NCI-H187 treated with DMSO at 0.1 percent for 48 hours (cell line): ENCODE results near the gene C11orf71.

ENCODE experiments used
- DNase-seq: peaks from one replicate; lab custom pipeline; 2025; lab: John Stamatoyannopoulos, UW

The C11orf71 gene

DNA sequence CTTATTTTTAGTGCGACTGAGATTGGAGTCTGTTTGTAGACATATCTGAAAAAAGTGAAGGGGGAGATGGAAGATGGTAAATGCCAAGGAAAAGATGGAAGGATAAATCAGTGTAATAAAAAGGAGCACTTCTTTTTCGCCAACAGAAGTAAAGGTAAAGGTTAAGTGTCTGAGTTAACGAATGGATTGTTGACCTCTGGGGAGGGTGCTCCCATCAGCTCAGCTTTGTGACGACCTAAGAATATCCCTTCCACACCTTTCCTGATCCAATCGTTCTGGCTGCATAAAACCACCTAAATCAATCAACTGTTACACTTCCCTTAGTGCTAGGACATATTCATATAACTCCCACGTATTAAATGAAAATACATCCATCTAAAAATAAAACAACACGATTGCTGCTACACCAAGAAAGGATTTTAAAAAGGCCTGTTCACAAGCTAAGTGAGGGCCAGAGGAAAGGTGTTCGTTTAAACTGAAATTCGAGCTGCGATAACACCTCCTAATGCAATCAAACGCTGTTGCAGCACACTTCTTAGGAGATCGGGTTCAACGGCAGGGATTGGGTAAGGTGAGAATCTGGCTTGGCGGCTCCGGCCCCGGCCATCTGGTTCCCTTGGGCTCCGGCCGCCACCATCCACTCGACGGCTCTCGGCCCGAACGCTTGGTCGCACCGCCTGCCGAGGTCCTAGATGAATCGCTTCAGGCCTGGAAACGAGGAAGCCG is 658 bp downstream of the C11orf71 start:
- no peak for DNase-seq

DNA sequence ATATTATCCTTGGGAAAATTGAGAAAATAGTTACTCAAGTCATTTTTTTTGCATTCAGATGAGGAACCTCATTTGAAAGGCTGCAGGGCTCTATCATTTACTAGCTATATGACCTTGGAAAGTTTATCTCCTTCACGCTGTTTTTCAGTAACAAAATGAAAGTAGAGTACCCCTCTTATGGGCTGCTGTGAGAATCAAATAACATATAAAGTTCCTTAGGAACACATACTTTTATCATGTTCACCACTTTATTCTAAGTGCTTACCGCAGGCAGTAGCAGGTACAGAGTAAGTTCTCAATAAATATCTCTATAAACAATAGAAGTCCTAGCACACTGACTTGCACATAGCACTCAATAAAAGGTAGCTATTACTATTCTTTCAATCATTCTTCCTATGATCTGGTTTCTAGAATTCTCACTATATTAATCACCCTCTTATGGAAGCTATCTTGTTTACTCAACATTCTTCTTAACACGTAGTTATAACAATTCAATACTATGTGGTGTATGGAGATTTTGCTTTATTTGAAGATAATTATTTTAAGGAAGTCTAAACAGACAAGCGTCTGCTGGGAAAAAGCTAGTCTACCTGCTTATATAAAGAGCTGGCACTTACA is 1.9 kb downstream of the C11orf71 start:
- DNase-seq = no peak

DNA sequence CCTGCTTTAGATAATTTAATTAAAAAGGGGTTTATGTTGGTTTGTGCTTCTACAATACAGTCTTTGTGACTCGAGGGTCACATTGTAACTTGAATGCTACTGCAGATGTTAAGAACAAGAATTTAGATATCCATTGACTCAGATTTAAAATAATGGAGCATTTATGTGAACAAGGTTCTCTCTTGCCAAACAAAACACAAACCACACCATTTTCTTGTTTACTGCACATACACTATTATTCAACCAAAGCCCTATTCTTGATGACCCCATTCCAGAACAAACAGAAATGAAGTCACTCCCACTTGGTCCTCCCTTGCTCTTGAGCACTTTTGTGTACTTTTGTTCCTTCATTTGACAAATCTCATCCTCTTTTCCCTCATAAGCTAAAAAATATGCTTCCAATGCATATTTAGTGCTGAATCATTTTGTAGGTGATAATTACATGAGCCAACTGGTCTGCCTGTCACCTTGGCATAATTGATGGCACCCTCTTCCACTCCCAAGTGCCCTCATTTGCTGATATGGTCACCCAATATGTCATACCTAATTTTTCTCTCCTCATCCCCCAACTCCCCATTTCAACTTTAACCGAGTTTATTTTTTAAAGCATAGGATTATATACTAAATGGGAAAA is 2.8 kb downstream of the C11orf71 start:
- no peak for DNase-seq

DNA sequence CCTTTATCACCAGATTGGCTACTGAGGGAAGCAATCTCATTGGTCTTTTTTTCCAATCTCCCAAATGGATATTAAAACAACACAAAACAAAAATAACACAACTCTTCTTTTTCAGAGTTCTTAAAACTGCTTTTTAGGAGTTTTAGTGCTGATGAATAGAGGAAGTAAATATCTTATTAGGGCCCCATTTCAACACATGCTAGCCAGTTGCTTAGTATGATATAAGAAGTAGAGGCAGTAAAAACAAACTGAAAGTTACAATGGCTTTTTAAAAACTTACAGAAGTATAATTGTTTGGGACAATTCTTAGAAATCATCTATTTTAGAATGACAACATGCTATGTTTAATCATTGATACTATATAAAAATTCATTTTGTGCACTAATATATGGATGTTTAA is 3.4 kb downstream of the C11orf71 start:
- no peak for DNase-seq

DNA sequence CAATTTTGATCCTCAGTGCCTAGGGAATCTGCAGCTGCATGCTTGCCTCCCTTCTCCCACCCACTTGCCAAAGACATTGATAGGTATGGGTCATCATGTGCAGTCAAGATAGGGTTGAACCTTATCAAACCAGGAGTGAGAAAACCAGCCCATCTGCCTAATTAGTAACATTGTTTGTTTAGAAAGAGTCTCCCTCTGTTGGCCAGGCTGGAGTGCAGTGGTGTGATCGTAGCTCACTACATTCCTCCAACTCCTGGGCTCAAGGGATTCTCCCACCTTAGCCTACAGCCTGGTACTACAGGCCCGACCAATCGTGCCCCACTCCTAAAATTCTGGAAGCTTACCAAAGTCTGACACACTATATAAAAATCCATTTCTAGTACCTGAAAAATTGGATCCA is 4.6 kb downstream of the C11orf71 start:
- DNase-seq = no peak

DNA sequence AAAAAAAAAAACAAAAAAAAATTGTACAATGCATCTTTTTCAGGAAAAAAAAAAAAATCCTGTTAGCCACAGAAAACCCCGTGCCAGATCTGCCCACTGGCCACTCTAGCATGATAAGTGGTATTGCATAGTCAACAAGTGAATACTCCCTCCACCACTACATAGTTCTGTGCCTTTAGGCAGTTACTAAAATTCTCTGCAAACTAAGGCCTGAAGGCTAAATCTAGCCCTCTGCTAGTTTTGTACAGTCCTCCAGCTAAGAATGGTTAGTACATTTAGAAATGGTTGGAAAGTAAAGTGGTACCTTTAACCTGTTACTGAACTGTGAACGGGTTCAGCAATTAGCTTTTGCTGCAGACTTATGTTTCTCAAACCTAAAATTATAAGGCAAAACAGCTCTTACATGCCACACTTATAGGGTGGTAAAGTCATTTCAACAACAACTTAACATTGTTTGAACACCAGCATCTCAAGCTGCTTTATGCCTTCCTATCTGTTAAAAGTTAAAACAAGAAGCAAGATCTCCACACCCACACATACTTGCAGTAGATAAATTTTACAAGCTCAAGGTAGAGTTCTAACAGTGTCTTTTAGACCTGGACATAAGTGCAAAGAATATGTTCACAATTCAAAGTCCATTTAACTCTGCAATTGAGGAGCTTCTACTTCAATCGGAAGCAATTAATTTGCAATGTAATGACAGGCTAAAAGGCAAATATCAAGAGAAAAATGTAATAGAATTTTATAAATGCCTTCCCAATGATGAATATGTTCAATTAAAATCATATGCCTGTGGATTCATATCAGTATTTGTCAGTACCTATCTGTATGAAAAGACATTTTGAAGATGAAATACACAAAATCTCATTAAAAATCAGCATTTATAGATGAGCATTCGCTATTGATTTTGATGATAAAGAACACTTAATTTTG is 7.3 kb downstream of the C11orf71 start:
- no peak for DNase-seq

DNA sequence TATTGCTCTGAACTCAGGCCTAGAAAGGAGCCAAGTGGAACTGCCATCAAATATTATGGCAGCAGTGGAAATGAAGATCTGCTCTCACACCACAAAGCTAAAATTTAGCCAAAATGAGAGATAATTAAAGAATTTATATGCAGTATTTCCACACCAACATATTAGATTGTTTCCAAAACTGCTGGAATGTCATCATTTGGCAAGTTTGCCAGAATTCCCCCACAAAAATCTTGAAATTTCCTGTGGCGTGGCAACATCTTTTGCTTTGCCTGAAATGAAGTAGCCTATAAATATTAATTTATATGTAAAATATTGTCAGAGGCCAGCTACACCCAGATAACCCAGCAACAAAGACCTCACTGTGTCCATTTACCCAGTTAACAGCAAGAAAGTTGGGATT is 13.8 kb downstream of the C11orf71 start:
- DNase-seq = no peak

DNA sequence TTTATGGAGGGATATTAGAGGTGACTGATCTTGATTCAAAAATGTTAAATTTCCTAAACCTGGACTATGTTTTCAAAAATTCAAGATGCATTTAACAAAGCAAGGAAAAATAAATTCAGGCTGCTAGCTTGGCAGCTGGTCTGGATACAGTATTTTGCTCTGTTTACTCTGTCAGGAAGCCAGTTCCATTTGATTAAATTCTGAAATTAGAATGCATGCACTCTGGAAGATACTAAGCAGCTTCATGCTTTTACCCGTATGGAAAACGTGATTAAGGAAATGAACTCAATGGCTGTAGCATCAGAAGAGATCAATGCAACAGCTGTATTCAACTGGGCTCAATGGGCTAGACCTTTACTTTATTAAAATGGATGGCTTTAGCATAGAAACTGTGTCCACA is 14.2 kb downstream of the C11orf71 start:
- no peak for DNase-seq

DNA sequence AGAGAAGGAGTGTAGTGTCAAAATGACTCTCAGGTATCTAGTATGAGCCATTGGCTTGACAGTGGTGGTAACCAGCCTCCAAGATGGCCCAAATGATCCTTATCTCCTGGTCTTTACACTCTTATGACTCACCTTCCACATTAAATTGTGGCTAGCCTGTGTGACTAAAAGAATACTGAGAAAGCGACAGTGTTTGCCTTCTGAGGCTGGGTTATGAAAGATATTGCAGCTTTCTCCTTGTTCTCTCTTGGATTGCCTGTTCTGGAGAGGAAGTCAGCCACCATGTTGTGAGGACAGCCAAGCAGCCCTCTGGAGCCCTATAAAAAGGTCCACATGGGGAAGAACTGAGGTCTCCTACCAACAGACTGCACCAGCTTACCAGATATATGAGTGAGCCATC is 15.8 kb downstream of the C11orf71 start:
- no peak for DNase-seq

DNA sequence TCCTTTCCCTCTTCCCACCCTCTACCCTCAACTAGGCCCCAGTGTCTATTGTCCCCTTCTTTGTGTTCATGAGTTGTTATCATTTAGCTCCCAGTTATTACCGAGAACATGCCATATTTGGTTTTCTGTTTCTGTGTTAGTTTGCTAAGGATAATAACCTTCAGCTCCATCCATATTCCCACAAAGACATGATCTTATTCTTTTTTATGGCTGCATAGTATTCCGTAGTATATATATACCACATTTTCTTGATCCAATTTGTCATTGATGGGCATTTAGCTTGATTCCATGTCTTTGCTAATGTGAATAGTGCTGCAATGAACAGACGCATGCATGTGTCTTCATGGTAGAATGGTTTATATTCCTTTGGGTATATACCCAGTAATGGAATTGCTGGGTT is 17.8 kb downstream of the C11orf71 start:
- no peak for DNase-seq

DNA sequence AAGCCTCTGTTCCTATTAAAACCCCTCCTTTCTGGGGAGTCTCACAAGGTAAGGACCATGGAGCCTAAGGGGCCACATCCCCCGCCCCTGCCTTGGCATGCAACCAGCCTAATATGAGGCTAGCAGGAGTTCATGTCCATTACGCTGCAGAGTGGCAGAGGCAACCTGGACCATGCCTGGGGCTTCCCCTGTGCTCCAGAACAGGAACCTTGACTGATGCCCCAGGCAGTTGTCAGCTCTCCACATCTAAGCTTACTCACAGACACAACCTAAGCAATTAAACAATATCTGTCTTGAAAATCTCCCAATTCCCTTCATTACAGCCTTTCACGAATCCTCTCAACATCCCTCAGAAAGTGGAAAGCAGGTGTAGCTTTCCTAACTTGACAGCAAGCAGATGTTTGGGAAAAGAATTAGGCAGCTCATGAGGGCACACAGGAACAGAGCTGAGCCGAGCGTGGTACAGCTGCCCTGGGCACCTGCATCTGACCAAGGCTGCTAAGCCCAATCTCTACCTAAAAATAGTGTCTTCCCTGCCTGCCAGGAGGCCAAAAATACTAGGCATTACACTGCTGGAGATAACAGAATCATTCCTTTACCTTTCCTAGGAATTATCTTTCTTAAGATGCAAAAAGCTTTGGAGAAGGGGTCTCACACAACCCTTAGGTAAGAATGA is 20.8 kb downstream of the C11orf71 start:
- no peak for DNase-seq

DNA sequence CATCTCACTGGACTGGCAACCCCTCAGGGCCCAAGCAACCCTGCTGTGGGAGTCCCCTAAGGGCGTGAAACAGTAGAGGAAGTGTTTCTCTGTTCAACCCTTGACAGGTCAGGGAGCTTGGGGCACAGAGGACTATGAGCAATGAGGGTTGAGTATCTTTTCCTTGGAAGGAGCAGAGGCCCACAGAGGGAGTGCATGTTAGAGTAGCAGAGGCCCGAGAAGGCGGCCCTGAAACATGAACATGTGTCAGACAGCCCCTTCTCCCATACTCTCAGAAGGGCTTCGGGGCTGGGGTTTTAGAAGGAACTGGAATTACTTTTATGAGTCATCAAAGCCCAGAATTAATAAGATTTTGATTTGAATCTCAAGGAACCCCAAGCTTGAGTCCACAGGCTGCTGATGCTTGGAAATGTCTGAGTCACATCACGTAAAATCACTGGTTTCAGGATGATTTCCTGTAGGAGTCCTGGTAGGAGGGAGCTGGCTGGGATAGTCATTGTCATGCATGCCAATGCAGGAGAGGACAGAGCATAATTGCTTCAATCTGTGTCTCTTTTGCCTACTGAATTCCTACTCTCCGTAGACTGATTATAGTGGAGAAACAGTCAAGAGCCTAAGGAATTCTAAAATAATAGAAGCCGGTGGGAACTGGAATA is 22.6 kb downstream of the C11orf71 start:
- DNase-seq = no peak

DNA sequence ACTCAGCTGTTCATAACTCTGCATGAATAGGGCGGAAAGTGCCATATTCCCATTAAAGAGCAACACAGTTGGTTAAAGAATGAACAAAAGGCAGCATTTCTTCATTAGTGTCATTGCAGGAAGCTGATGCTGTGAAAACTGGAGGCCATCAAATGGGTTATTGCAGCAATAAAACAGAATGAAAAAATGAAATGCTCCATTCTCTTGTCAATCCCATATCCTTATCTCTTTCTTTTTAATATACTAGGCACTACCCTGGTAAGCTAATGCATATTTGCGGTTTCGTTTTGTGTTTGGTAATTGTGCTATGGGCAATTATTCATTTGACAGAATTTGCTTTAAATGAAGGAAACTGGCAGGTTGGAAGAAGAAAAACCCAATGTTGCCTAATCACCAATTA is 25.3 kb downstream of the C11orf71 start:
- DNase-seq = no peak

DNA sequence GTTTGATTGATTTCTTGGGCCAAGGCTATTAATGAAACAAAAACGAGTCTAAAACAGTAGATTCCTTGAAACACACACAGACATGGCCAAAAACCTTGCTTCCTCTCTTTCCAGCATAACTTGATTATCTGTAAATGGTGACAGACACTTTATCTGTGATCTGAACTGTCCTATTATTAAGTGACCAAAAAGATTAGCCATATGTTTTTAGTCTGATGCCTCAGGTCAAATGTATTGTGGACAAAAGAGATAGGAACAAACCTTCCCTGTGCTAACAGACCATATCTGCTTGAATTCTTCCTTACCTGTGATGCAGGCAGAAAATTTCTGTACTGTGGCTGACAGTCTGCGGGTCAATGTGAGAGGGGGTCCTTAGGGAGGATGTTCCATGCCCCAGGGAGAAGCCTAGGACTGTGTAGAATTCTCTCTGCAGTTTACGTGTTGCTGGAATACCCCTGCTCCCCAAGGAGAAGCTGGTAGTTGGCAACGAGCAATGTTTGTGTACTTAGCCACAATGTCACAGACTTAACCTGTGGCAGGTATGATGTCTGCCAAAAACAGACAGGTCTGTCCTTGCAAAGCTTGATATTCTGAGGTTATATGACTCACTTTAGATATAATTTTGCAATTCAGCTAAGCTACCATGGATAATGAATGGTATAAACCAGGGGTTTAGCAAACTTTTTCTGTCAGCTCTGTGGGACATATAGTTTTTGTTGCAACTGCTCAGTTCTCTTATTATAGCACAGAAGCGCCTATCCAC is 31.2 kb downstream of the C11orf71 start:
- DNase-seq = no peak

DNA sequence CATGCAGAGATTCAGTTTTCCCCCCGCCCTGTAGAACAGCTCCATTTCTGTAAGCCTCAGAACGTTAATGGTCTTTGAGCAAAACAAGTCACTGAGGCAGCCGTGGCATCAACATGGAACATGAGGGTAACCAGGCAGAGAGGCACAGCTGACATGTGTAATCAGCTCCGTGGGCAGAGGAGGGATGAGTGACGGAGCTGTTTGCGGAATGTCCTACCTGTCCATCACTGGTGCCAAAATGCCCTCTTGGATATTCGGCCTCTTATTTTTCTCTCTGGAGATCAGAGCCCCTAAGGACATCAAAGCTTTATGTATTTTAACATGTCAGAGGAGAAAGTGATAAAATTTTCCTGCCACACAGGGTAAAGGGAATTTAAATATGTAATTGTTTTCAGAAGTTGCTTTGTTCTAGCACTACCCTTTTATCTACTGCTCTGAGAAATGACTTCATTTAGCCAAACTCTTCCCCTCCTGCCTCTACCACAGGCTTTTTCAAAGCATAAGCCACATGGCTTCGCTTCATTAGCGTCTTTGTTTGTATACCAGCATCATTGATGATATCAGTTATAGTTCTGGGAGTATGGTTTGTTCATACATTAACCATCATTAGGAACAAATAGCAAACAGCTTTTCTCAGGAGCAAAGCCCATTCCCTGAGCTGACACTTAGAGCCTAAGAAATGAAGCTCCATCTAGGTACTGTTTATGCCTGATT is 32.9 kb downstream of the C11orf71 start:
- DNase-seq = no peak

DNA sequence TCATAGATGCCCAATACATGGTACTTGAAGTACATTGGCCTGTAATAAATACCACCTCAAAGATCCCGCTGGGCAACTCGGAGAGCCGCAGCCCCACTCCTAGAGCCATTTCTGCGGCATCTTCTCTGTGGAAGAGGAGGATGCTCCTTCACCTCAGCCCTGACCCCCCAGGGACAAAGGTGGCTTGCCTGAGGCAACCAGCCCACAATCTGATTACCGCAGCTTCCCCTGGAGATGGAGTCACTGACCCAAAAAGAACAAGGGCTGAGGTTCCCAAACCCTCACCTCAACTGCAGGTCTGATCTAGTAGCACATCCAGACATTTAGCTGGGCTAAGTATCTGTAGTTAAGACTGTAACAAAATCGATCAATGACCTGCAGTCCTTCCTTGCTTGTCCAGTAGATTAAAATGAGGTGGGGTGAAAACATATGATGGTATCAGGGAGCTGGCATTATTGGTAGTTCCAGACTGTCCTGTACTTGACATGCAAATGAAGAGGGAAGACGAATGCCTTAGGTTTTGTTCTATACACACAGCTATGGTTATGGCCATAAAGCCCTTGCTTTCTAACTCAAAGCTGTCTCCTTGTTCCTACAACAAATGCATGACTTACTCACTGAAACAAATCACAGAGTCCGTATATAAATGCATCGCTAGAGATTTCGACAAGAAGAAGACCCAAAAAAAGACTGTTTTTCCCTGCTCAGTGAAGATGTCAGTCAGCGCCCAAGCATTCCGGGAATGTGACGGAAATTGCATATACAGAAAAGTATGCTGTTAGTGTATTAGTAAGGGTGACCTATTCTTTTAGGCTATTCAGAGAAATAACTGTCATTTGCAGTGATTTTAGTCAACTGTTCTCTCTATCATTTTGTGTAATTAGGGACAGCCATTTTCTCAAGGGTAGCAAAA is 33.7 kb downstream of the C11orf71 start:
- DNase-seq = no peak

DNA sequence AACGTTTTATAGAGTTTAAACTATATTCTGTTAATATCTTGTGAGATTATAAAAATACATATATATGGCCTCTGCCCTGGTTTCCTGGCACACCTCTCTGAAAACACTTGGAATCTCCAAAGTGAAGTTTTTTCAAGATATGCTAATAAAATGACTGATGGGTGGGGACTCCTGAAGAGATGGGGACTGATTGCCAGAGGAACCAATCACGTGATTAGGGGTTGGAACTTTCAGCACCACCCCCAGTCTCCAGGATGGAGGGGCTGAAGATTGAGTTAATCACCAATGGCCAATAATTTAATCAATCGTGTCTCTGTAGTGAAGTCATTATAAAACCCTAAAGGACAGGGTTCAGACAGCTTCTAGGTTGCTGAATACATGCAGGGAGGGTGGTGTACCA is 37.4 kb downstream of the C11orf71 start:
- no peak for DNase-seq

DNA sequence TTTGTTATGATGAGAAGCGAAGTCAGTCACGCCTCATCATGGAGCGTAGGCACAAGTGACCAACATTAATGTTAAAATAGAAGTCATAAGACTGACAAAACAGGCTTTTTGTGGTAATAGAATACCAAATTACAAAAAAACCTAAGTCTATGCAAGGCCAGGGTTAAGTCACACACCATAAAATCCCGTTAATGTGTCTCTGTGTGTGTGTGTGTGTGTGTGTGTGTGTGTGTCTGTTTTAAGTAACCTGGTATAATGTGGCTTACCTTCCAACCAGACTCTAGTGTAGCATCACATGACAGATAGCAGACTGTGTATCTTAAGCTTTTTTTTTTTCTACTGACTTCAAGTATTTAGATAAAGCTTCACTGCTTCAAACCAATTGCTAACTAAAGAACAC is 38.0 kb downstream of the C11orf71 start:
- no peak for DNase-seq

DNA sequence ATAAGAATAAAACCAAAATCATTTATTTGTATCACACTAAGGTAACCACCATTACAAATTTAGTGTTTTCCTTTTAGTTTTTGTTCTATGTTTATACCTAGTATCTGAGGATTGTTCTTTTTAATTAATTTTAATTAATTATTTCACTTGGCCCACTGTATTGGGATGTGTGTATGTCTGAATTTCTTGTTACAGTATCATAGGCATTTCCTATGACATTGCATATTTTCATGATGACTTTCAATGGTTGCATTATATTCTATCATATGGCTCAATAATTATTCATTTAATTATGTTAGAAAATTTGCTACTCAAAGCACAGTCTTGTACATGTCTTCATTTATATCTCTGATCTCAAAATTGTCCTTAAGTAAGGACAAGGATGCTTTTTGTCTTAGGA is 41.0 kb downstream of the C11orf71 start:
- DNase-seq = no peak
